B cell (primary cell): ENCODE measurements around the gene PAPSS1. TPM values are rescaled to one million over a fixed set of nuclear protein-coding genes. Genes with fewer than 3 reads are reported as not detected.

Experiments
- ATAC-seq: fragments of 200-7000 bp; cut with Tn5 transposase; one replicate; pipeline ENCODE4 v1.10.0; 2021; ENCODE audit warnings: low read depth, mild to moderate bottlenecking, moderate number of reproducible peaks, moderate library complexity
- CTCF ChIA-PET: fragments of 350-600 bp; sonication (Branson Sonifier 250); formaldehyde crosslinking; loops from one replicate; lab custom pipeline; 2021; ENCODE audit warnings: antibody characterized with exemption, inconsistent platforms; lab: Charles Lee
- POLR2A ChIA-PET: fragments of 350-600 bp; sonication (Branson Sonifier 250); formaldehyde crosslinking; loops from one replicate; lab custom pipeline; 2021; ENCODE audit warnings: antibody characterized with exemption; lab: Charles Lee
- DNase-seq: peaks from one replicate; pipeline ENCODE4 v3.0.0; 2013
- H2AFZ ChIP-seq: 2 replicates; pipeline ENCODE4 v1.6.1; 2012; ENCODE audit warnings: mild to moderate bottlenecking, low read depth, low read length; ENCODE audit not compliant: insufficient read depth, poor library complexity, severe bottlenecking
- H3K27ac ChIP-seq, 2 donors: 1 replicate in 1 of 2; 2 replicates in 1 of 2; pipeline ENCODE4 v1.5.1; 2012 to 2013; ENCODE audit warnings: low read length in 2 of 2, mild to moderate bottlenecking in 2 of 2, moderate library complexity in 1 of 2
- H3K27me3 ChIP-seq, 4 experiments: fragments of 200-600 bp in 1 of 4; sonication (generic) in 1 of 4; replicated peaks in 1 of 4; 1 replicate in 2 of 4; 2 replicates in 2 of 4; pipeline versions ENCODE4 v1.6.1 to v1.7.0; 2013 to 2016; ENCODE audit warnings: low read length in 3 of 4, mild to moderate bottlenecking in 2 of 4, mixed read lengths in 1 of 4, moderate library complexity in 1 of 4; ENCODE audit not compliant: insufficient read depth in 4 of 4, control insufficient read depth in 3 of 4; ENCODE audit errors: control extremely low read depth in 1 of 4
- H3K36me3 ChIP-seq, 2 experiments: replicated peaks in 1 of 2; 1 replicate in 1 of 2; 2 replicates in 1 of 2; pipeline versions ENCODE4 v1.6.1 to v1.7.1; 2013; ENCODE audit warnings: low read length in 1 of 2; ENCODE audit not compliant: insufficient read depth in 2 of 2, control insufficient read depth in 1 of 2; ENCODE audit errors: control extremely low read depth in 1 of 2, extremely low read depth in 1 of 2
- H3K4me1 ChIP-seq, 2 donors: fragments of 200-600 bp in 1 of 2; sonication (generic) in 1 of 2; 1 replicate in 1 of 2; 2 replicates in 1 of 2; pipeline versions ENCODE4 v1.5.1 to v1.6.1; 2013 to 2017; ENCODE audit warnings: low read length in 2 of 2; ENCODE audit not compliant: control insufficient read depth in 2 of 2, insufficient read depth in 2 of 2
- H3K4me2 ChIP-seq: replicated peaks from 2 replicates; pipeline ENCODE3; 2012; ENCODE audit warnings: mild to moderate bottlenecking, low read depth, low read length; ENCODE audit not compliant: poor library complexity, severe bottlenecking
- H3K4me3 ChIP-seq, 5 experiments: fragments of 200-600 bp in 1 of 5; sonication (generic) in 1 of 5; 1 replicate in 3 of 5; 2 replicates in 2 of 5; pipeline versions ENCODE4 v1.5.1 to v1.7.0; 2011 to 2016; ENCODE audit warnings: low read length in 4 of 5, mild to moderate bottlenecking in 4 of 5, low read depth in 2 of 5, control low read depth in 1 of 5, moderate library complexity in 1 of 5; ENCODE audit not compliant: insufficient read depth in 1 of 5; ENCODE audit errors: control extremely low read depth in 1 of 5, extremely low read depth in 1 of 5
- H3K79me2 ChIP-seq: fragments of 200-600 bp; sonication (generic); one replicate; pipeline ENCODE4 v1.6.0; 2016; ENCODE audit warnings: low read length; ENCODE audit not compliant: control insufficient read depth, insufficient read depth
- H3K9ac ChIP-seq: fragments of 200-600 bp; sonication (generic); 2 replicates; pipeline ENCODE4 v1.6.1; 2017; ENCODE audit warnings: mild to moderate bottlenecking, low read length, moderate library complexity
- H3K9me3 ChIP-seq, 3 donors: one replicate each; pipeline versions ENCODE4 v1.6.1 to v1.7.1; 2013; ENCODE audit warnings: low read length in 2 of 3; ENCODE audit not compliant: control insufficient read depth in 2 of 3, insufficient read depth in 1 of 3; ENCODE audit errors: control extremely low read depth in 1 of 3
- H4K20me1 ChIP-seq: 2 replicates; pipeline ENCODE4 v1.6.0; 2012; ENCODE audit warnings: mild to moderate bottlenecking, low read length; ENCODE audit not compliant: insufficient read depth, control insufficient read depth, poor library complexity, severe bottlenecking
- H3K27ac Mint-ChIP-seq: one replicate; pipeline ENCODE4 v1.8.0; 2021; ENCODE audit warnings: mixed read lengths
- H3K27me3 Mint-ChIP-seq: one replicate; pipeline ENCODE4 v1.8.0; 2021; ENCODE audit warnings: mixed read lengths
- H3K4me1 Mint-ChIP-seq: one replicate; pipeline ENCODE4 v1.8.0; 2021; ENCODE audit warnings: mixed read lengths
- H3K4me3 Mint-ChIP-seq: one replicate; pipeline ENCODE4 v1.8.0; 2021; ENCODE audit warnings: mixed read lengths
- H3K9me3 Mint-ChIP-seq: one replicate; pipeline ENCODE4 v1.8.0; 2022; ENCODE audit warnings: mixed read lengths; ENCODE audit not compliant: insufficient read depth
- CTCF ChIP-seq: fragments of 200-600 bp; IDR thresholded peaks from one replicate; pipeline ENCODE4 v1.8.0; 2022; ENCODE audit warnings: antibody characterized with exemption, mild to moderate bottlenecking
- EZH2 ChIP-seq: IDR thresholded peaks from 2 replicates; pipeline ENCODE4 v1.6.1; 2012; ENCODE audit warnings: borderline replicate concordance, low read depth, mild to moderate bottlenecking, moderate library complexity, low read length; ENCODE audit not compliant: insufficient read depth, poor library complexity, severe bottlenecking
- WGBS: methylation state at CpG from one replicate; pipeline ENCODE4 v1.1.5; 2013; ENCODE audit warnings: missing lambda C conversion rate; ENCODE audit not compliant: insufficient coverage; 5-methylcytosine and 5-hydroxymethylcytosine counted together
- intact Hi-C: fragments of 100-400 bp; cut with micrococcal nuclease; formaldehyde crosslinking; loops from one replicate; pipeline ENCODE4 v1.10.0; 2022
- polyA plus RNA-seq: library from polyadenylated mRNA; depleted of rRNA; stranded (reverse); fragments of >200 nt; gene quantifications from 2 replicates; pipeline ENCODE4 v1.2.3, GENCODE V29; 2012
- total RNA-seq, 2 donors: library from RNA; stranded (reverse); fragments of 120-200 nt in 1 of 2; gene quantifications; 1 replicate in 1 of 2; 2 replicates in 1 of 2; pipeline versions ENCODE4 v1.2.3 to v1.2.4, GENCODE V29; 2013 to 2022

PAPSS1 gene
- total and polyA plus RNA-seq, 2 donors (not counting 1 experiment from before 2014, with no cell fraction given) = 21.4 to 33.9 TPM

- peaks cover 0 to 8% (median 0%) of the 10 kb centered on the region in 3 donors for H3K9me3 ChIP-seq
- intact Hi-C loops = no loop called here
- H3K4me3 ChIP-seq = no peak overlapping the region
- H3K4me1 Mint-ChIP-seq = no peaks in the 10 kb centered on the region
- H3K4me3 Mint-ChIP-seq = no peak overlapping the region
- no peak overlapping the region for H3K9ac ChIP-seq
- no peak overlapping the region for H3K27ac Mint-ChIP-seq
- TF ChIP-seq EZH2 (no peak), CTCF (no peak)
- H3K4me2 ChIP-seq = no peak overlapping the region
- H3K36me3 ChIP-seq = no peaks in the 10 kb centered on the region
- no peak for DNase-seq
- H4K20me1 ChIP-seq = no peaks in the 10 kb centered on the region
- ChIA-PET CTCF (no interaction called here), POLR2A (no interaction called here)
- H2AFZ ChIP-seq = no peak overlapping the region
- no peaks in the 10 kb centered on the region for H3K4me1 ChIP-seq
- 93% methylated on average over 8 of the region's 10 CpGs for WGBS
- H3K27me3 Mint-ChIP-seq = no peaks in the 10 kb centered on the region
- no peak overlapping the region for H3K27ac ChIP-seq
- H3K9me3 Mint-ChIP-seq = no peaks in the 10 kb centered on the region
- no peaks in the 10 kb centered on the region for H3K27me3 ChIP-seq
- no peak for ATAC-seq
- H3K79me2 ChIP-seq = no peaks in the 10 kb centered on the region
Measured at GRCh38 chr4:107575243-107575642, 144.8 kb downstream of the PAPSS1 start.

- no peak for ATAC-seq
- no CpG with 5 or more reads among the region's 2 CpGs for WGBS
- Histone ChIP-seq H3K36me3 (no peaks in the 10 kb centered on the region), H3K4me2 (no peak overlapping the region), H3K4me3 (no peak overlapping the region), H4K20me1 (no peaks in the 10 kb centered on the region), H3K9me3 (no peaks in the 10 kb centered on the region), H3K27ac (no peak overlapping the region), H2AFZ (no peak overlapping the region), H3K4me1 (no peaks in the 10 kb centered on the region), H3K79me2 (no peaks in the 10 kb centered on the region), H3K27me3 (no peaks in the 10 kb centered on the region), H3K9ac (no peak overlapping the region)
- ChIA-PET CTCF (no interaction called here), POLR2A (no interaction called here)
- no peak overlapping the region for H3K4me3 Mint-ChIP-seq
- H3K4me1 Mint-ChIP-seq = no peaks in the 10 kb centered on the region
- intact Hi-C loops = no loop called here
- no peaks in the 10 kb centered on the region for H3K27me3 Mint-ChIP-seq
- H3K9me3 Mint-ChIP-seq = peaks cover 2% of the 10 kb centered on the region
- no peak for TF ChIP-seq EZH2
- no peak for TF ChIP-seq CTCF
- H3K27ac Mint-ChIP-seq = no peak overlapping the region
- no peak for DNase-seq
Measured at GRCh38 chr4:107572281-107572680, 147.8 kb downstream of the PAPSS1 start.
